A549 (cell line): ENCODE results near the gene LRRFIP2. TPM values are rescaled to one million over a fixed set of nuclear protein-coding genes. Genes with fewer than 3 reads are reported as not detected.

ENCODE experiments used
- ATAC-seq, 2 experiments: fragments of 200-7000 bp in 1 of 2; fragments of >200 bp in 1 of 2; cut with Nextera tagmentation in 1 of 2; cut with Tn5 transposase in 1 of 2; 3 replicates each; pipeline versions ENCODE4 v1.8.0 to v1.9.1; 2018 to 2020; ENCODE audit warnings: mild to moderate bottlenecking in 1 of 2, moderate library complexity in 1 of 2
- CTCF ChIA-PET: fragments of 300-600 bp; sonication (Branson Sonifier 250); formaldehyde crosslinking; extraction: SDS; loops from one replicate; lab custom pipeline; 2021; ENCODE audit warnings: antibody characterized with exemption, inconsistent platforms; lab: Yijun Ruan, JAX
- POLR2A ChIA-PET: fragments of 350-600 bp; formaldehyde crosslinking; extraction: SDS; loops from one replicate; lab custom pipeline; 2021; ENCODE audit warnings: antibody characterized with exemption, inconsistent platforms; lab: Yijun Ruan, JAX
- DNase-seq, 2 experiments: peaks; one replicate each; pipeline versions ENCODE4 v3.0.0 to v3.0.0-alpha.2; 2011 to 2016; ENCODE audit warnings: low read depth in 1 of 2, low spot score in 1 of 2
- FAIRE-seq: peaks from 2 replicates; lab custom pipeline; 2011; peaks lifted over from hg19 to GRCh38; lab: Jason Lieb, UNC
- H3K27ac ChIP-seq, 2 experiments: fragments of >200 bp; sonication (Bioruptor Twin); formaldehyde crosslinking; 3 replicates each; pipeline ENCODE4 v1.5.1; 2016 to 2017
- H3K4me1 ChIP-seq: fragments of >200 bp; sonication (Bioruptor Twin); formaldehyde crosslinking; 3 replicates; pipeline ENCODE4 v1.6.1; 2016
- H3K4me2 ChIP-seq: fragments of >200 bp; sonication (Bioruptor Twin); formaldehyde crosslinking; 3 replicates; pipeline ENCODE4 v1.6.1; 2016
- H3K4me3 ChIP-seq: fragments of >200 bp; sonication (Bioruptor Twin); formaldehyde crosslinking; 3 replicates; pipeline ENCODE4 v1.5.1; 2016
- H3K9me3 ChIP-seq: fragments of >200 bp; sonication (Bioruptor Twin); formaldehyde crosslinking; 3 replicates; pipeline ENCODE4 v1.6.1; 2016
- ATOH8 ChIP-seq: fragments of 250-450 bp; sonication (Bioruptor Pico); IDR thresholded peaks from 2 replicates; pipeline ENCODE4 v1.5.0; 2020; ENCODE audit warnings: low read depth, mild to moderate bottlenecking, moderate library complexity
- CTCF ChIP-seq: fragments of >200 bp; sonication (Bioruptor Twin); formaldehyde crosslinking; IDR thresholded peaks from 3 replicates; pipeline ENCODE4 v1.5.1; 2016
- EHF ChIP-seq: fragments of 250-450 bp; sonication (Bioruptor Pico); IDR thresholded peaks from 2 replicates; pipeline ENCODE4 v1.5.0; 2020; ENCODE audit warnings: mild to moderate bottlenecking
- FOXS1 ChIP-seq: fragments of 250-450 bp; sonication (Bioruptor Pico); IDR thresholded peaks from 2 replicates; pipeline ENCODE4 v1.5.0; 2020; ENCODE audit warnings: mild to moderate bottlenecking, moderate library complexity
- HDAC2 ChIP-seq: fragments of 200-600 bp; sonication (generic); IDR thresholded peaks from 2 replicates; pipeline ENCODE4 v1.6.1; 2016
- HEYL ChIP-seq: fragments of 250-450 bp; sonication (Bioruptor Pico); IDR thresholded peaks from 2 replicates; pipeline ENCODE4 v1.8.0; 2021; ENCODE audit warnings: mild to moderate bottlenecking, moderate library complexity
- JUNB ChIP-seq: fragments of >200 bp; sonication (Bioruptor Twin); formaldehyde crosslinking; IDR thresholded peaks from 2 replicates; pipeline ENCODE4 v1.6.1; 2016
- MAFK ChIP-seq: fragments of 450-650 bp; IDR thresholded peaks from 2 replicates; pipeline ENCODE4 v1.6.1; 2014; ENCODE audit not compliant: partially characterized antibody
- MYC ChIP-seq: IDR thresholded peaks from 2 replicates; pipeline ENCODE4 v1.6.1; 2012; ENCODE audit warnings: mild to moderate bottlenecking, inconsistent platforms, low read length, improper control_type of control experiment, borderline replicate concordance
- NFE2L2 ChIP-seq: fragments of 150-350 bp; conservative IDR thresholded peaks from 2 replicates; pipeline ENCODE4 v1.6.1; 2014; ENCODE audit warnings: low read length
- RFX5 ChIP-seq: fragments of 450-650 bp; IDR thresholded peaks from 2 replicates; pipeline ENCODE4 v1.7.1; 2014; ENCODE audit warnings: antibody characterized with exemption, mild to moderate bottlenecking, moderate library complexity
- SMC3 ChIP-seq: fragments of >200 bp; sonication (Bioruptor Twin); formaldehyde crosslinking; IDR thresholded peaks from 3 replicates; pipeline ENCODE4 v1.6.1; 2018; ENCODE audit warnings: inconsistent platforms
- TP53 ChIP-seq: fragments of 250-450 bp; sonication (Bioruptor Pico); IDR thresholded peaks from 2 replicates; pipeline ENCODE4 v1.5.0; 2021; ENCODE audit warnings: mild to moderate bottlenecking, moderate library complexity
- USF2 ChIP-seq: fragments of 450-650 bp; IDR thresholded peaks from 2 replicates; pipeline ENCODE4 v1.6.1; 2014; ENCODE audit warnings: antibody characterized with exemption
- WGBS: methylation state at CpG from one replicate; pipeline ENCODE4 v1.1.6; 2017; ENCODE audit errors: missing lambda C conversion rate; 5-methylcytosine and 5-hydroxymethylcytosine counted together
- polyA plus RNA-seq, 4 experiments: library from polyadenylated mRNA; depleted of rRNA in 3 of 4; stranded (reverse); fragments of >200 nt; fragmentation: RNase III in 1 of 4; extraction: RNeasy Plus Mini Kit Qiagen cat#74134 plus additional on column Dnase treatment in 1 of 4; gene quantifications; 2 replicates in 3 of 4; 3 replicates in 1 of 4; pipeline ENCODE4 v1.2.3, GENCODE V29; 2011 to 2017

Gene LRRFIP2
- polyA plus RNA-seq, 2 of the 4 experiments (the other 2 are of a cell fraction), result 48.0 to 66.4 TPM

- no peaks in the 10 kb centered on the region for H3K9me3 ChIP-seq
- FAIRE-seq (no peak), ATAC-seq (no peak), DNase-seq (no peak)
- H3K4me3 ChIP-seq, result no peak overlapping the region
- 97% methylated on average over 3 of the region's 3 CpGs for WGBS
- H3K4me2 ChIP-seq, result no peak overlapping the region
- peaks cover 30% of the 10 kb centered on the region for H3K4me1 ChIP-seq
- no peak for TF ChIP-seq FOXS1 (CRISPR knock-in tag)
- ChIA-PET POLR2A (no interaction called here), CTCF (interaction anchor here (0.9 to 2.2 kb wide), 3 partner anchors 9 to 73 kb away, joined by 3 to 6 read pairs (median 3); no protein-coding TSS in a partner anchor)
- H3K27ac ChIP-seq, result no peak overlapping the region
Measured at GRCh38 chr3:37140899-37141541, 33.4 kb downstream of the LRRFIP2 start.

- peak in 1 of 2 experiments; percentile 43; a peak in 2 of 6 replicates for ATAC-seq
- no peak for DNase-seq
- no peak overlapping the region for H3K4me3 ChIP-seq
- no peak for FAIRE-seq
- no peak overlapping the region for H3K27ac ChIP-seq
- H3K4me1 ChIP-seq, result peaks cover 16% of the 10 kb centered on the region
- ChIA-PET POLR2A (no interaction called here), CTCF (interaction anchor here (2.2 kb wide), 1 partner anchor 74 kb away, joined by 6 read pairs; no protein-coding TSS in a partner anchor)
- WGBS, result 94% methylated on average over 1 of the region's 1 CpG
- H3K9me3 ChIP-seq, result no peaks in the 10 kb centered on the region
- peak overlapping the region; percentile 7; the same call in 1 of the 3 replicates for H3K4me2 ChIP-seq
- TF ChIP-seq CTCF (no peak), RFX5 (no peak)
Measured at GRCh38 chr3:37139567-37140052, 34.8 kb downstream of the LRRFIP2 start.

- Histone ChIP-seq H3K4me1 (peaks cover 13% of the 10 kb centered on the region), H3K4me3 (no peak overlapping the region), H3K4me2 (peak overlapping the region; percentile 7; the same call in 1 of the 3 replicates), H3K9me3 (no peaks in the 10 kb centered on the region), H3K27ac (no peak overlapping the region)
- POLR2A ChIA-PET, result no interaction called here
- 19% methylated on average over 2 of the region's 2 CpGs for WGBS
- peak; percentile 50 to 72; a peak in 3 of 6 replicates for ATAC-seq
- CTCF ChIA-PET, result no interaction called here
- TF ChIP-seq SMC3 (no peak), MYC (no peak), ATOH8 (CRISPR knock-in tag) (no peak), USF2 (no peak), TP53 (CRISPR knock-in tag) (no peak), MAFK (no peak), EHF (CRISPR knock-in tag) (no peak), HEYL (CRISPR knock-in tag) (no peak), JUNB (no peak), HDAC2 (no peak)
- TF ChIP-seq, all 56 proteins: peak for 0
- FAIRE-seq (no peak), DNase-seq (no peak)
Measured at GRCh38 chr3:37138816-37139215, 35.6 kb downstream of the LRRFIP2 start.

- Histone ChIP-seq H3K9me3 (no peaks in the 10 kb centered on the region), H3K4me3 (no peak overlapping the region), H3K4me1 (peaks cover 22% of the 10 kb centered on the region), H3K27ac (no peak overlapping the region), H3K4me2 (no peak overlapping the region)
- CTCF ChIA-PET, result no interaction called here
- no peak for FAIRE-seq
- POLR2A ChIA-PET, result no interaction called here
- TF ChIP-seq NFE2L2, result no peak
- no peak for DNase-seq
- no peak for ATAC-seq
- WGBS, result 74% methylated on average over 1 of the region's 1 CpG
Measured at GRCh38 chr3:37137516-37137915, 36.9 kb downstream of the LRRFIP2 start.
